Measurements from ENCODE around the gene COMMD9. TPM values are rescaled to one million over a fixed set of nuclear protein-coding genes. Genes with fewer than 3 reads are reported as not detected.

COMMD9 gene
- total RNA-seq, 1 donor from 2014 or later: 66.1 TPM

DNA sequence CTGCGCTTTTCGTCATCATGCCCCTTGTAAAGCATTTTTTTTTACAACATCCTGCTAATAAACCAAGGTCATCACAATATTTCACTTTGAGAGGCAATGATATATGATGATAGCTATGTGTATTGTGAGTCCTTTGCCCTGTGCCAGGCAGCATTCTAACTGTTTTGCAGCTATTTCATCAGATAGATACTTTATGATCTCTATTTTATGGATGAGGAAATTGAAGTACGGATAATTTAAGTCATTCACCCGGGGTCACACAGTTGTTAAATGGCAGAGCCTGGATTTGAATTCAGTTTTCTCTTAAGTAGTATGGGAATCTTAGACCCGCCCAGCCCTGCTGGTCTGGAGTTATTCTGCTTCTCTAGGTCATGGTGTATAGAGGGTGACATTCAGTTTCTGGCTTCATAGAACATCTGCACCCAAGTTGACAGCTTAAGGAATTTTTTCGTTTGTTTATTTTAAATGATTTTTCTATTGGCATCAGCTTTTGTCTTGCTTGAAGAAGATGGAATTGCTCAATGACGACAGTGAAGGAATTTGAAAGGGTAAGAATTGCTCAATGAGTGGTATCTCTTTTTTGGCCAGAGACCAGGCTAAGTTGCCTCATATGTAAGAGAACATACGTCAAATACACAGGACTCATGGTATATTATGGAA is 7.8 kb upstream of the COMMD9 start:
- no peaks in the 10 kb centered on the region for H3K36me3 Mint-ChIP-seq (ENCODE audit: low read depth, unreplicated experiment)
- H3K4me3 Mint-ChIP-seq (ENCODE audit: unreplicated experiment): no peak overlapping the region
- H3K27ac Mint-ChIP-seq (ENCODE audit: unreplicated experiment): no peak overlapping the region
- no peak for TF ChIP-seq CTCF (IDR thresholded peaks at IDR 0.05; ENCODE audit: unreplicated experiment)
- no peaks in the 10 kb centered on the region for H3K27me3 Mint-ChIP-seq (ENCODE audit: unreplicated experiment)
- H3K9me3 Mint-ChIP-seq (ENCODE audit: unreplicated experiment): no peaks in the 10 kb centered on the region
- no peak for DNase-seq (ENCODE audit: low spot score)
- H3K4me1 Mint-ChIP-seq (ENCODE audit: unreplicated experiment): peaks cover 15% of the 10 kb centered on the region

DNA sequence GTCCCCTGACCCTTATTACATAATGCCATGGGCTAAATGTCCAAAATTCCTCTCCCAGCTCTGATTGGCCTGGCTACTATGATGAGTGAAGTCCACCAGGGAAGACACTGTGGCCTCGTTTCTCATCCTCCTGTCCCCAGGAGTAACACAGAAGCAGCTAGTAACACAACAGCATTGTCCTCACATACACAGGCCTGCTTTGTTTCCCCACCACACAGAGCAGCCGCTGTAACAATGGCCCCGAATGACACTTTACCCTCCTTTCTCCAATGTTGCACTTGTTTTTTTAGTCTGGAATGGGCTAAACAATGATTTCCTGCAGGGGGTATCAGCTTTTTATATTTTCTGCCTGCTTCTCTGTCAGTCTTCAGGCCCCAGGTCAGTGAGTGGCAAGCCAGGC is 6.7 kb upstream of the COMMD9 start, which contains the start of gene PRR5L:
Gene PRR5L, plus strand, starts transcription at position 363 of the 400 bp plus-strand sequence. CDS start 104,834 bp downstream, outside the sequence.
- TF ChIP-seq CTCF (IDR thresholded peaks at IDR 0.05; ENCODE audit: unreplicated experiment): no peak
- no peaks in the 10 kb centered on the region for H3K27me3 Mint-ChIP-seq (ENCODE audit: unreplicated experiment)
- H3K27ac Mint-ChIP-seq (ENCODE audit: unreplicated experiment): no peak within 1 kb of the TSS
- no peaks in the 10 kb centered on the region for H3K9me3 Mint-ChIP-seq (ENCODE audit: unreplicated experiment)
- no peak for DNase-seq (ENCODE audit: low spot score)
- H3K36me3 Mint-ChIP-seq (ENCODE audit: low read depth, unreplicated experiment): no peaks in the 10 kb centered on the region
- H3K4me1 Mint-ChIP-seq (ENCODE audit: unreplicated experiment): peaks cover 14% of the 10 kb centered on the region
- no peak within 1 kb of the TSS for H3K4me3 Mint-ChIP-seq (ENCODE audit: unreplicated experiment)

DNA sequence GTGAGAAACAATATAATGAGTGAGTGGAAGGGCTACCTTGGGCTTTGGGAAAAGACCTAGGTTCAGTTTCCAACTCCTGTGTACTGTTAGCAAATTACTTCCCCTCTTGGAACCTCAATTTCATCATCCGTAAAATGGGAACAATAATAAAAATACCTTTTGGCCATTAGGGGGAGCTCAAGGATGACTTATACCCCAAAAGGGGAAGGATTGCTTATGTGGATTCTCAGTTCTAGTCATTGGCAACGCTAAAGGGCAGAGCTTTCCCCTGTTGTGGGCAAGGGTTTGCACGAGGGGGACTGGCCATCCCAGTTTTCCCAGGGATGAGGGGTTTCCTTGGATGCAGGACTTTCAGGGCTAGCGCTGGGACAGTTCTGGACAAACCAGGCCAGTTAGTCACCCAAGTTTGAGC is 3.1 kb upstream of the COMMD9 start:
- Mint-ChIP-seq H3K4me1 (ENCODE audit: unreplicated experiment) (peaks cover 28% of the 10 kb centered on the region), H3K27me3 (ENCODE audit: unreplicated experiment) (peaks cover 7% of the 10 kb centered on the region), H3K9me3 (ENCODE audit: unreplicated experiment) (no peaks in the 10 kb centered on the region), H3K36me3 (ENCODE audit: low read depth, unreplicated experiment) (no peaks in the 10 kb centered on the region), H3K4me3 (ENCODE audit: unreplicated experiment) (no peak overlapping the region), H3K27ac (ENCODE audit: unreplicated experiment) (peak overlapping the region; percentile 75)
- peak; percentile 21 for DNase-seq (ENCODE audit: low spot score)
- peak; percentile 81 for TF ChIP-seq CTCF (IDR thresholded peaks at IDR 0.05; ENCODE audit: unreplicated experiment)

- H3K27ac Mint-ChIP-seq (ENCODE audit: unreplicated experiment): peak overlapping the region; percentile 85
- H3K4me1 Mint-ChIP-seq (ENCODE audit: unreplicated experiment): peaks cover 21% of the 10 kb centered on the region
- peak overlapping the region; percentile 99 for H3K4me3 Mint-ChIP-seq (ENCODE audit: unreplicated experiment)
- no peaks in the 10 kb centered on the region for H3K9me3 Mint-ChIP-seq (ENCODE audit: unreplicated experiment)
- TF ChIP-seq CTCF (IDR thresholded peaks at IDR 0.05; ENCODE audit: unreplicated experiment): no peak
- no peaks in the 10 kb centered on the region for H3K36me3 Mint-ChIP-seq (ENCODE audit: low read depth, unreplicated experiment)
- peaks cover 7% of the 10 kb centered on the region for H3K27me3 Mint-ChIP-seq (ENCODE audit: unreplicated experiment)
- no peak for DNase-seq (ENCODE audit: low spot score)
Measured at GRCh38 chr11:36288442-36289225, 590 bp downstream of the COMMD9 start.

GRCh38 chr11:36282926-36283325 is 6.3 kb downstream of the COMMD9 start:
- Mint-ChIP-seq H3K9me3 (ENCODE audit: unreplicated experiment) (no peaks in the 10 kb centered on the region), H3K4me1 (ENCODE audit: unreplicated experiment) (peaks cover 9% of the 10 kb centered on the region), H3K27me3 (ENCODE audit: unreplicated experiment) (peaks cover 1% of the 10 kb centered on the region), H3K27ac (ENCODE audit: unreplicated experiment) (no peak overlapping the region), H3K36me3 (ENCODE audit: low read depth, unreplicated experiment) (no peaks in the 10 kb centered on the region), H3K4me3 (ENCODE audit: unreplicated experiment) (no peak overlapping the region)
- TF ChIP-seq CTCF (IDR thresholded peaks at IDR 0.05; ENCODE audit: unreplicated experiment): no peak
- no peak for DNase-seq (ENCODE audit: low spot score)
